Measurements from ENCODE around the gene C2CD4C.
A peak's percentile ranks its signal among the peaks of the same experiment; 100 is the strongest.

Gene C2CD4C

GRCh38 chr19:438416-438958 is 29.5 kb upstream of the C2CD4C start:
- DNase-seq (ENCODE audit: low read depth): no peak
- no peak for TF ChIP-seq CTCF (conservative IDR thresholded peaks at IDR 0.05; ENCODE audit: control insufficient read depth, insufficient read depth, low read depth, low read length)
- H3K4me3 ChIP-seq (ENCODE audit: control insufficient read depth, low read depth, low read length): no peak overlapping the region

GRCh38 chr19:437041-437440 is 28.1 kb upstream of the C2CD4C start:
- TF ChIP-seq CTCF (conservative IDR thresholded peaks at IDR 0.05; ENCODE audit: control insufficient read depth, insufficient read depth, low read depth, low read length): no peak
- DNase-seq (ENCODE audit: low read depth): no peak
- H3K4me3 ChIP-seq (ENCODE audit: control insufficient read depth, low read depth, low read length): no peak overlapping the region

GRCh38 chr19:436413-436950 is 27.5 kb upstream of the C2CD4C start:
- DNase-seq (ENCODE audit: low read depth): no peak
- TF ChIP-seq CTCF (conservative IDR thresholded peaks at IDR 0.05; ENCODE audit: control insufficient read depth, insufficient read depth, low read depth, low read length): no peak
- H3K4me3 ChIP-seq (ENCODE audit: control insufficient read depth, low read depth, low read length): no peak overlapping the region

DNA sequence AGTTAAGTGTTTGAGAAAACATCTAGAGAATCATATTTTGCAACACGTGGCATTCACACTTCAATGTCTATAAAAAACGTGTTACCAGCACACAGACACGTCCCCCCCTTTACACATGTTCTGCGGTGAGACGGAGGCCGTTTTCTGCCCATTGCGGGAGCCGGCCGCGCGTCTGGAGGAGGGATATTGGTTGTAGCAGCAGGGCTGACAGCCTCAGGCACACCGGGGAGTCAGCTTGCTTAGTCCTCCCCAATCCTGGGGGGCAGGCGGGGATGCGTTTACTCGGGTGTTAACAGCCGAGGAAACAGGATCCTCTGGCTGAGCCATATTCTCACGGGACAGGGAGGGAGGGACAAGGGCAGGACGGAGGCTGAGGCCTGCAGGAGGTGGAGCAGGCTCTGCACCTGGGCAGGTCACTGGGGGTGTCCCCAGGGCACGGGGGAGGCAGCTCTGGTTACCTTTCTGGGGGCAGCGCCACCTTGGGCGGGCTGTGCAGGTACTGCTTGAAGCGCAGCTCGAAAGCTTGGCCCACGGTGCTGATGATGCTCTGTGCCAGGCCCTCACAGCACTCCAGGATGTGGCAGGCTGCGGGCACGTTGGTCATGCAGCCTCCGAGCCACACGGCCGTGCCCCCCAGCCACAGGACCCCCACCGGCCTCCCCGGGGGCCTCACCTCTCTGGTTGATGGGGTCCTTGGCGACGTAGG is 26.9 kb upstream of the C2CD4C start:
- no peak for TF ChIP-seq CTCF (conservative IDR thresholded peaks at IDR 0.05; ENCODE audit: control insufficient read depth, insufficient read depth, low read depth, low read length)
- DNase-seq (ENCODE audit: low read depth): no peak
- H3K4me3 ChIP-seq (ENCODE audit: control insufficient read depth, low read depth, low read length): no peak overlapping the region

DNA sequence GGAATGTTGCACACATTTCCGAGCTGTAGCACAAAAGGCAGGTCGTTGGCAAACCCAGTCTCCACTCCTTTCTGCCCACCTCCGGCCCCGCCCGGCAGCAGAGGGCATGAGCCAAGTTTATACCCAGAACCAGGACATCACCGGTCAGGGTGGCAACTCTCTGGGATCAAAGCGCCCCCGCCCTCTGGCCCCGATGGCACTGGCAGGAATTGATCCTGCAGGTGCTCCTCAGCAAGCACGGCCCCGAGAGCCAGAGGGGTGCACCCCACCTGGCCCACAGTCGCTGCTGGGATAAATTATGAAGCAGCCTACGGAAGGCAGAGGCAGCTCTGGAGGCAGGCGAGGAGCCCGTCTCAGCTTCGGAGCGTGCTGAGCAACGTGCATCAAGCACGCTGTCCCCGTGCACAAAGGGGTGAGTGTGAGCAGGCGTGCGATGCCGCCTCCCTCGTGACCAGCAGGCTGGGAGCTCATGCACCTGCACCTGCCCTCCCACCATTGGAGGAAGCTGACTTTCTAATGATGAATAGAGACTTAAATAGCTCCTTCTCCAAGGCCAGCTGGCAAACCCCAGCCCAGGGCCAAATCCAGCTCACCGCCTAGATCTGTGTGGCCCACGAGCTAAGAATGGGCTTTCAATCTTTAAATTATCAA is 26.2 kb upstream of the C2CD4C start:
- no peak for DNase-seq (ENCODE audit: low read depth)
- no peak for TF ChIP-seq CTCF (conservative IDR thresholded peaks at IDR 0.05; ENCODE audit: control insufficient read depth, insufficient read depth, low read depth, low read length)

GRCh38 chr19:434152-434960 is 25.4 kb upstream of the C2CD4C start:
- TF ChIP-seq CTCF (conservative IDR thresholded peaks at IDR 0.05; ENCODE audit: control insufficient read depth, insufficient read depth, low read depth, low read length): no peak
- no peak overlapping the region for H3K4me3 ChIP-seq (ENCODE audit: control insufficient read depth, low read depth, low read length)
- DNase-seq (ENCODE audit: low read depth): peak; percentile 2

More for the DNA sequence above, 26.2 kb upstream of the C2CD4C start:
- H3K4me3 ChIP-seq (ENCODE audit: control insufficient read depth, low read depth, low read length): no peak overlapping the region
